HG03175 (cell line): ENCODE measurements around the gene RUNX1.

Experiments used
- ATAC-seq: cut with Tn5 transposase; IDR thresholded peaks from one replicate; pipeline ENCODE4 v1.9.1; 2021; ENCODE audit warnings: mild to moderate bottlenecking, moderate library complexity; ENCODE audit not compliant: unreplicated experiment

The RUNX1 gene

DNA sequence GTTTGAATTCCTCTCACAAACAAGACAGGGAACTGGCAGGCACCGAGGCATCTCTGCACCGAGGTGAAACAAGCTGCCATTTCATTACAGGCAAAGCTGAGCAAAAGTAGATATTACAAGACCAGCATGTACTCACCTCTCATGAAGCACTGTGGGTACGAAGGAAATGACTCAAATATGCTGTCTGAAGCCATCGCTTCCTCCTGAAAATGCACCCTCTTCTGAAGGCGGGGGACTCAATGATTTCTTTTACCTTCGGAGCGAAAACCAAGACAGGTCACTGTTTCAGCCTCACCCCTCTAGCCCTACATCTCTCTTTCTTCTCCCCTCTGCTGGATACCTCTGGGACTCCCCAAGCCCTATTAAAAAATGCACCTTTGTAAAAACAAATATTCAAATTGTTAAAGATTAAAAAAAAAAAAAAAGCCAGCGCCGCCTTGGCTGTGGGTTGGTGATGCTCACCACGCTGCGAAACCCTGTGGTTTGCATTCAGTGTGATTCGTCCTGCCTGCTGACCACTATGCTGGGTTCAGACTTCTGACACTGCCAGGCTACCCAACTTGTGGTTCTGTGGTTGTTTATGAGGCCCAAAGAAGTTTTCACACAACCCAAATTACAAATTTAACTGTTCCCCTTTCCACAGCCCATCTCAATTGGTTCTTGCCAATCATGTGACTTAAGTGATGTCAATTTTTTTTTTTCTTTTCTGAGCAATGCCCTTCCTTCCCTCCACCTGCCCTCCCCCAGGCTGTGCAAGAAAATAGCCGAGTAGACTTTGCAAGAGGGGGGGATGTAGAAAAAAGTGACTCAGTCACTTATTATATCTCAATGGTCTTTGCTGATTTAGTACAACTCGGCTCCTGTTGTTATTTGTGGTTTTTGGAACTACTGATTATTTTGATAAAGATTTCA lies at the start of gene RUNX1:
TSS of gene RUNX1 (minus strand) at position 597 of the 912 bp plus-strand sequence.
- peak; percentile 56 for ATAC-seq

DNA sequence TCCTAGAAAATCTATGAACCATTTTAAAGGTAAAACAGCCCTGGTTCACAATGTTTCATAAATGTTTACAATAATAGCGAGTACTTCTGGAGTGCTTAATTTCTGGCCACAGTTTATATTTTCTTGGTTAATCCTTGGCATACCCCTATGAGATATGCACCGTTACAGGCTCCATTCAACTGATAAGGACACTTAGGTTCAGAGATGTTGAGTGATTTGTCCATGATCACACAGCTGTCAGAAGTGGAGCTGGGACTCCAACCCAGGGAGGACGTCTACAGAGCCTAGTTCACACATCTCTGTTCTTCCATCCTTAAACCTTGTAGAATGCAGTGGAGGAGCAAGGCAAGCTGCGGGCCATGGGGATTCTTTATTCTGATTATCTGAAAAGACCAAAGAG lies 48.4 kb upstream of the RUNX1 start:
- ATAC-seq: no peak

DNA sequence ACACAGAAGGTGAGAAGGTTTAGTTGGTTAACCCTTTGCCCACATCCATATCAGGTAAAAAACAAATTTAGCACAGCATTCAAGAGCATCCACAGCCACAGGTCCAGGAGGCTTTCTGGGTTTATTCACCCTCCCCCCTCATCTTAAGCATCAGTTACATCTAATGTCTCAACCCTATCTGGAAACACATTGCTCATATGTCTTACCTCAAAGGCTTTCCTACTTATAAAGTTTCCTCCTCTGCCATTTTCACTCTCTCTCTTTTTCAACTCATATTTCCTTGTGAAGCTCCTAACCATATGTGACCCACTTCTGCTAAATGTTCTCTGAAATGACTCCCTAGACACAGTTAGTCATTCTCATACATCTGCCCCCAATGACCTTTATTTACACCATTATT lies 47.9 kb upstream of the RUNX1 start:
- no peak for ATAC-seq

DNA sequence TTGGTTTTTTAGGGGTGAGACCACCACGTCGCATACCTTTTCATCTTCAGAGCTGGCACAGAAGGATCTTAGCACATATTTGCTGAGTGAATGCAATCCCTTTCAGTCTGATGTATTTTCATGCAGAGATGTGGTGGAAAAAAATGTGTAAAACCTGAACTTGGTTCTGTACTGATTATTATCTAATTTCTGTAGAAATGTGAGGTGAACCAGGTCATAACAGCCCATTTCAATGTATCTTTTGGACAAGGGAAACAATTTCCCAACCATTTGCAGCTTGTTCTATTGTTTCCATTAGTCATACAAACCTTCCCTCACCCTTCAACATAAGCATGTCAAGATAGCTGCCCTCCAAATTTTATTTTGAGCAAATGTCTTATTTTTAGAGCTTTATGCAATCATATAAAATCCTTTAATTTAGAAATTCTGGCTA lies 46.8 kb upstream of the RUNX1 start:
- no peak for ATAC-seq

GRCh38 chr21:35093514-35093913 lies 44.4 kb upstream of the RUNX1 start:
- no peak for ATAC-seq

DNA sequence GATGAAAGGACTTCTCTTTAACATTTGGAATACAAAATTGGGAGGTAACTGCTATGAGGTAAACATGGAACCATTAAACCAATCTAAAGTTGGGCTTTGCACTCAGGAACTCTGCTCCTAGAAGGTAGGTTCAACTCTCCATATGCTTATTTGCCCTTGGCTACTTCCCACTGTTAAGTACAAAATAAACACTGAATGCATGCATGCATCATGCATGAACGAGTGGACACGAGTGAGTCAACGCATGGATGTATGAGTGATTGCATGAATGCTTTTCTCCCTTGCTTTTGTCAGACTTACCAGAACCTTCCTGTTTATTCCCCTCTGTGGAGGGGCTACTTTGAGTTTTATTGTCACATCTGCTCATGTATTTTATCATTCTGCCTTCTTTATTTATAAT lies 42.4 kb upstream of the RUNX1 start:
- no peak for ATAC-seq

DNA sequence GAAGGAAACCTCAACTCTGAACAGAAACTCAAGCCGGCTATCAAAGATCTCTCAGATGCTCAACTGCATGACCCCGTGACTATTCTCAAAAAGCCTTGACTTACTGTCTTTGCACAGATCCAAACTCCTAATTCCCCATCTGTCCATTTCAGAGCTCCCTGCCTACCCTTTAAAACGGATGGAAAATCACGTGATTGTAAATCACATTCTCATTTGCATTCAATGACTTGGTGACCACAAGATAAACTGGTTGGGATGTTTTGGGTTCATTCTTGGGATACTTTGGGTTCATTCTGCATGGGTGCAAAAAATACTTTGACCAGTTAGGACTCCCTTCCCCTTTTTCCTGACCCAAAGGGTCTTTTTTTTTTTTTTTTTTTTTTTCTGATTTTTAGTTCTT lies 41.3 kb upstream of the RUNX1 start:
- no peak for ATAC-seq

DNA sequence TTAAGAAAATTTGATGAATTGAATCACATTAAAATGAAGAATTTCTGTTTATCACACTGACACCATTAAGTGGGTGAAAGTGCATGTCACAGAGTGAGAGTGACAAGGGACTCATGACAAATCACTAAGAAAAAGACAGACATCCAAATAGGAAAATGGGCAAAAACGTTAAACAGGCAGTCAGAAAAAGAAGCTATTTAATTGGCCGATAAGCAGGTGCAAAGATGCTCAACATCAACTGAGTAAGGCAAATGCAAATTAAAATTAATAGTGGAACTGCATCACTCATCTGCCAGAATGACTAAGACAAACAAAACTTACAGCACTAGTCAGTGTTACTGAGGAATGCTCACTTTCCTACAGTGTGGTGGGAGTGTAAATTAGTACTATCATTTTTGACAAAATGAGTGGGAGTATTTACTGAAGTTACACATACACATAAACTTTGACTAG lies 39.2 kb upstream of the RUNX1 start:
- no peak for ATAC-seq

- no peak for ATAC-seq
Observed at GRCh38 chr21:35086357-35086756, 37.3 kb upstream of the RUNX1 start.

DNA sequence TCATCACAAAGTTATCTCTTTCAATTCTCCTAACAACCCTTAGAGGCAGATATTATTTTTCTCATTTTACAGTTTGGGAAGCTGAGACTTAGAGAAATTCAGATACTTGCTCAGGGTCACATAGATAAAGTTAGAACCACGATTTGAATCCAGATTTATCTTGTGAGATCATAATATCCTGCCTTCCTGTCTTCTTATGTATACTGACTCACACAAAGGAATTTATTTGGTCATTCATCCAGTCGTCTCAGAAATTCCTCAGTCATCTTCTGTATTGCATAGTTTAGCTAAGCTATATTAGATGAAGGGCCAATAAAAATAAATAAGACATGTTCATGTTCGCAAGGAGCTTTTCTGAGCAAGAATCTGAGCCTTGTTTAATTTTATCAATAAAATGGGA lies 35.8 kb upstream of the RUNX1 start:
- ATAC-seq: no peak

GRCh38 chr21:35083246-35083645 lies 34.1 kb upstream of the RUNX1 start:
- ATAC-seq: no peak

- no peak for ATAC-seq
Observed at GRCh38 chr21:35081861-35082260, 32.8 kb upstream of the RUNX1 start.

GRCh38 chr21:35079181-35079580 lies 30.1 kb upstream of the RUNX1 start:
- ATAC-seq: no peak

DNA sequence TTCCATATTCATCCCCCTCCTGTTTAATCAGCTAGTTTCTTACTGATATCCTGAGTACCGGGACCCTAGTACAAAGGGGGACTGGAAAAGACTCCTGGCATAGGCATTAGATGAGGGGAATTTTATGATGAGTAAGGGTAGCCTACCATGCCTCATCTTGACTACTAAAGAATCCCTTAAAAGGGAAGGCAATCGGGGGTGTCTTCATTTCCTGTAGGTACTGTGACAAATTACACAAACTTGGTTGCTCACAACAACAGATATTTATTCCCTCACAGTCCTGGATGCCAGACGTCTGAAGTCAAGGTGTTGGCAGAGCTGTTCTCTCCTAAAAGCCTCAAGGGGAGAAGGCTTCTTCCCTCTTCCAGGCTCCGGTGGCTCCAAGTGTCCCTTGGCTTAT lies 28.9 kb upstream of the RUNX1 start:
- ATAC-seq: no peak

GRCh38 chr21:35077466-35077865 lies 28.4 kb upstream of the RUNX1 start:
- no peak for ATAC-seq

GRCh38 chr21:35075546-35075945 lies 26.4 kb upstream of the RUNX1 start:
- no peak for ATAC-seq

GRCh38 chr21:35072960-35073359 lies 23.9 kb upstream of the RUNX1 start:
- no peak for ATAC-seq

GRCh38 chr21:35072557-35072956 lies 23.5 kb upstream of the RUNX1 start:
- no peak for ATAC-seq

GRCh38 chr21:35071347-35071746 lies 22.2 kb upstream of the RUNX1 start:
- no peak for ATAC-seq

GRCh38 chr21:35070436-35070835 lies 21.3 kb upstream of the RUNX1 start:
- no peak for ATAC-seq

GRCh38 chr21:35066824-35067223 lies 17.7 kb upstream of the RUNX1 start:
- ATAC-seq: no peak

DNA sequence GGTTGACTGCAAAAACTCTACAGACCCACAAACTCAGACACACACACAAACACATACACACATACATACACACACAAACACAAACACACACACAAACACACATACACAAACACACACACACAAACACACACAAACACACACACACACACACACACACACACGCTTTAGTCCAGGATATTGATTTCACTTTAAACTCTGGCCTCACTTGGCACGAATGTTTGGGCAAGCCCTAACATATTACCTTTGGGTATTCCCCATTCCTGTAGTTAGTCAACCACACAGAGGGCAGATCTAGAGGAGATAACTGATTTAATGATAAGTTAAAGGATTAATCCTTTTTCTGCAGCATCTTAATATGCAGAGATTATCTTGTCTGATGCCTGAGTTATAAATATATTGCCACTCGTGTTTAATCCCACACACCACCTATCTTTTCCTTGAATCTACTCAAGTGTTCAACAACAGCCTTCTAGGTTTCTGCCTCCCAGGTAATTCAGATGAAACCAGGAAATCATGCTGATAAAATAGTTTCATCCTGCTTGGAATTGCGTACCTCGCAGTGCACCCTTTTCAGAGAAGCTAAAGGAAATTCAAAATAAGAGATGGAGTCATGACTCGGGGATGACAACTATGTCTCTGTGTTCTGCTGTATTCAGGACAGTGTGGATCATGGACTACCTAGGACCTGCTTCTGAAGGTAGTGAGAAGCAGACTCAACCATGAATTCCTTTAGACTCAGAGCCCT lies 14.5 kb upstream of the RUNX1 start:
- no peak for ATAC-seq
